Measurements from ENCODE around the gene EPHB1. TPM values are rescaled to one million over a fixed set of nuclear protein-coding genes. Genes with fewer than 3 reads are reported as not detected.

EPHB1 gene
- total RNA-seq, 2 experiments from 2014 or later = 0.39 to 0.91 TPM

GRCh38 chr3:134892761-134893160 is 97.7 kb downstream of the EPHB1 start:
- Mint-ChIP-seq H3K27ac (no peak overlapping the region), H3K4me1 (no peaks in the 10 kb centered on the region), H3K9me3 (no peaks in the 10 kb centered on the region), H3K4me3 (no peak overlapping the region), H3K27me3 (peaks cover 18% of the 10 kb centered on the region), H3K36me3 (no peaks in the 10 kb centered on the region)
- POLR2A ChIA-PET = no interaction called here
- DNase-seq = no peak
- no peak for ATAC-seq (ENCODE audit: low read depth)

DNA sequence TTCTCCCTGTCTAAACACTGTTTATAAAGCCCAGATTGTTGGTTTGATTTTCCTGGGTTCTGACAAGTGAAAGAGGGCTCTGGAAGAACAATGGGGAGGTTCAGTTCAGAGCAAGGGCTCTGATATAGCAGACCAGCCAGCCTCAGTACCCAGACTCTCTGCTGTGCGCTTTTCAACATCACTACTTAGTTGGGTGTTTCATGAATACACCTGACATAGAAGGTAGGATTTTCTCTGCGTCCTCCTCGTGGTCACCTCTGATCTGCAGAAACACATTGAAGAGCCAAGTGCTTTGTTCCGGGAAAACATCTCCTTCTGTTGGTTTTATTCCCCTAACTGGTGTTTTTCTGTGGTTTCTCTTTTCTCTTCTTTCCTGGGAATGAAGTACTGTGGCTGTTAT is 99.5 kb downstream of the EPHB1 start:
- no peaks in the 10 kb centered on the region for H3K36me3 Mint-ChIP-seq
- POLR2A ChIA-PET = no interaction called here
- no peak overlapping the region for H3K27ac Mint-ChIP-seq
- no peak for DNase-seq
- no peak overlapping the region for H3K4me3 Mint-ChIP-seq
- ATAC-seq (ENCODE audit: low read depth) = no peak
- peaks cover 24% of the 10 kb centered on the region for H3K27me3 Mint-ChIP-seq
- H3K4me1 Mint-ChIP-seq = no peaks in the 10 kb centered on the region
- H3K9me3 Mint-ChIP-seq = no peaks in the 10 kb centered on the region

GRCh38 chr3:134895181-134895580 is 100.1 kb downstream of the EPHB1 start:
- Mint-ChIP-seq H3K4me3 (no peak overlapping the region), H3K27me3 (peaks cover 24% of the 10 kb centered on the region), H3K9me3 (no peaks in the 10 kb centered on the region), H3K4me1 (no peaks in the 10 kb centered on the region), H3K27ac (no peak overlapping the region), H3K36me3 (no peaks in the 10 kb centered on the region)
- POLR2A ChIA-PET = no interaction called here
- DNase-seq (no peak), ATAC-seq (ENCODE audit: low read depth) (no peak)

DNA sequence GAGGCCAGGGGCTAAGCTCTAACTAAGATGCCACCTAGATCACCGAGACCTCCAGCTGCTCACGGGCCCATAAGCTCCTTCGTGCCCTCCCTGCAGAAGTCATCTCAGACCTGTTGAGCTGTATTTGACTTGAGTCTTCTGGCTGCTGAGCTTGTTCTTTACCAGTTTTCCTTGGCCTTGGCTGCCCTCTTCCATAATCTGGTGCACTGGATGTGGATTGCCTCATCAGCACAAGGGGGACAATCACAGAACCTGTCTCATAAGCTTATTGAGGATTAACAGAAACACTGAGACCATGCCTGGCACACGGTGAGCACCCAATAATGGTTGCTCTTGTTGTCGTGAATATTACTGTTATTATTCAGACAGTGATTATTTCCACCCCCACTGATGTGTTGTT is 101.1 kb downstream of the EPHB1 start:
- DNase-seq (no peak), ATAC-seq (ENCODE audit: low read depth) (no peak)
- Mint-ChIP-seq H3K4me3 (no peak overlapping the region), H3K36me3 (no peaks in the 10 kb centered on the region), H3K27ac (no peak overlapping the region), H3K9me3 (no peaks in the 10 kb centered on the region), H3K4me1 (no peaks in the 10 kb centered on the region), H3K27me3 (peaks cover 21% of the 10 kb centered on the region)
- POLR2A ChIA-PET = no interaction called here

DNA sequence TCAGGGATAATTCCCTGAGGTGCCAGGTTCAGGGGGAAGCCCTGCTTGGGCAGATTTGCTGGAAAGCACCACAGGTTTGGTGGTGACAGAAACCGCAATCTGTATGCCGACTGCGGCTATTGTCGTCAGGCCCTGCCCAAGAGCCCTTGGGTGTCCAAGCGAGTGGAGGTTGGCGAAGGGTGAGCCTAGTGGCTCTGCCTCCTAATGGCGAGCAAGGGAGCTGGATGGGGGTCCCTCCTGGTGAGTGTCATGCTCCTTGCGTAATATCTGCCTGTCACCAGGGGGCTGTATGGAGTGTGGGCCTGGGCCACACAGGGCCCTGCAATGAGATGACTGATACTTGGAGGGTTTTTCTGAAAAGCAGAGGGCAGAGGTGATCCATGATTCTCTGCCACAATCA is 101.6 kb downstream of the EPHB1 start:
- DNase-seq = no peak
- no peaks in the 10 kb centered on the region for H3K4me1 Mint-ChIP-seq
- no peaks in the 10 kb centered on the region for H3K9me3 Mint-ChIP-seq
- ATAC-seq (ENCODE audit: low read depth) = no peak
- H3K4me3 Mint-ChIP-seq = no peak overlapping the region
- H3K27ac Mint-ChIP-seq = no peak overlapping the region
- H3K27me3 Mint-ChIP-seq = peaks cover 27% of the 10 kb centered on the region
- POLR2A ChIA-PET = no interaction called here
- H3K36me3 Mint-ChIP-seq = no peaks in the 10 kb centered on the region

DNA sequence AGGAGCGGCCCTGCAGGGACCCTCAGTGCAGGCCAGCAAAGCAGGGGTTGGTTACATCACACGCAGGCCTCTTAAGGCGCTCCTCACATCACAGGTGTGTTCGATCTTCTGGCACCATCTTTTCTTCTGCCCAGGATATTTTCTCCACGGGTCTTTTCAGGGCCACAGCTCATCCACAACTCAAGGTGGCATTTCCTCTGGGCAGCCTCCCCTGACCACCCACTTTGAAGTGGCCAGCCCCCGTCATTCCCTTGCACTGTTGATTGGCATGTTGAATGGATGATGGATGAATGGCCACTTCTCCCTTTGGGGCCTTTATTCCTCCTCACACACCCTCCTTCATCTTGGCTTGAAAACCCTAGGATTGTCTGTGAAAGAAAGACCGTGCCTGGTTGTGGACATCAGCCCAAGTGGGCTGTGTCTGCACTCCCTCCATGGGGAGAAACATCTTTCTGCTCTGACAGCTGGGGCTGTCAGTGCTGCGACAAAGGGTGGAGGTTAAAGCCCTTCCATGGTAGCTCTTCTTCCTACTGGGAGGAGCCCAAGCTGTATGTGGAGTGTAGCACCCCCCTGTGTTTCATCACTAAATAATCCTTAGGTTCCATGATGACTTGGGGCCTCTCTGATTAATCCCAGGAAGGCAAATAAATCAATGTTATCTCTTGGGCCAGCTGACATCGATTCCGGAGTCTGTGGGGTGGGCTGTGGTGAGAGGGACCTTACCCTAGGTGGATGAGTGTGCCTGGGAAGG is 102.5 kb downstream of the EPHB1 start:
- peaks cover 30% of the 10 kb centered on the region for H3K27me3 Mint-ChIP-seq
- H3K4me1 Mint-ChIP-seq = no peaks in the 10 kb centered on the region
- DNase-seq (no peak), ATAC-seq (ENCODE audit: low read depth) (no peak)
- H3K27ac Mint-ChIP-seq = no peak overlapping the region
- POLR2A ChIA-PET = no interaction called here
- H3K36me3 Mint-ChIP-seq = no peaks in the 10 kb centered on the region
- H3K9me3 Mint-ChIP-seq = no peaks in the 10 kb centered on the region
- H3K4me3 Mint-ChIP-seq = no peak overlapping the region

DNA sequence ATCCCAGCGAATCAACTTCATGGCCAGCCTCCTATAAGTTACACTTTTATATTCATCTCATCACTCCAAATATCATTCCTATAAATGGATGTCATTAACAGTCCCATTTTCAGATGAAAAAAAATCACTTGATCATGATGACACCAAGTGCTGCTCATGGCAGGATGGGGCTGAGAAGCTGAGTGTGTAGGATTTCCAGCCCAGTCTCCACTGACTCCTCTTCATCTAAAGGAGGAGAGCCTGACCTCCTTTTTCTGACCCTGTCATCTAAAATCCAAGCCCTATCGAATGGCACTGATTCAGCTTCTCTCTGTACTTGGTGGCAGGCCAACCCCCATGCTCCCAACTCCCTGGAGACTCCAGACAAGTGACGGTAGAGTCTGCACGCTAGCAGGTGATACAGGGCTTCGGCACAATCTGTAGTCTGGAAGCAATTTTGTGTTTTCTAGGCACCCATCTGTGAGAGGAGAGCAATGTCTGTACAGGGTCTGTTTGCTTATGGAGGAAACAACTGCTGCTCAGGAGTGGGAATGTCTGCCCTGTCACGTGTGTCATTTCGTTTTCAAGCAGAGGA is 103.2 kb downstream of the EPHB1 start:
- no peak overlapping the region for H3K4me3 Mint-ChIP-seq
- H3K36me3 Mint-ChIP-seq = no peaks in the 10 kb centered on the region
- peaks cover 33% of the 10 kb centered on the region for H3K27me3 Mint-ChIP-seq
- no peak for ATAC-seq (ENCODE audit: low read depth)
- H3K4me1 Mint-ChIP-seq = no peaks in the 10 kb centered on the region
- H3K9me3 Mint-ChIP-seq = no peaks in the 10 kb centered on the region
- POLR2A ChIA-PET = no interaction called here
- DNase-seq = no peak
- no peak overlapping the region for H3K27ac Mint-ChIP-seq

- H3K9me3 Mint-ChIP-seq = no peaks in the 10 kb centered on the region
- POLR2A ChIA-PET = no interaction called here
- H3K4me3 Mint-ChIP-seq = no peak overlapping the region
Measured at GRCh38 chr3:134899786-134900185, 104.7 kb downstream of the EPHB1 start.

GRCh38 chr3:134900482-134900881 is 105.4 kb downstream of the EPHB1 start:
- DNase-seq (no peak), ATAC-seq (ENCODE audit: low read depth) (no peak)
- no peak overlapping the region for H3K27ac Mint-ChIP-seq
- H3K9me3 Mint-ChIP-seq = no peaks in the 10 kb centered on the region
- H3K4me3 Mint-ChIP-seq = no peak overlapping the region
- POLR2A ChIA-PET = no interaction called here
- H3K27me3 Mint-ChIP-seq = peaks cover 32% of the 10 kb centered on the region
- H3K36me3 Mint-ChIP-seq = no peaks in the 10 kb centered on the region
- peaks cover 6% of the 10 kb centered on the region for H3K4me1 Mint-ChIP-seq

More at GRCh38 chr3:134899786-134900185, 104.7 kb downstream of the EPHB1 start:
- DNase-seq = no peak
- H3K27me3 Mint-ChIP-seq = peaks cover 37% of the 10 kb centered on the region
- no peak for ATAC-seq (ENCODE audit: low read depth)
- H3K27ac Mint-ChIP-seq = no peak overlapping the region
- H3K4me1 Mint-ChIP-seq = peaks cover 6% of the 10 kb centered on the region
- H3K36me3 Mint-ChIP-seq = no peaks in the 10 kb centered on the region

DNA sequence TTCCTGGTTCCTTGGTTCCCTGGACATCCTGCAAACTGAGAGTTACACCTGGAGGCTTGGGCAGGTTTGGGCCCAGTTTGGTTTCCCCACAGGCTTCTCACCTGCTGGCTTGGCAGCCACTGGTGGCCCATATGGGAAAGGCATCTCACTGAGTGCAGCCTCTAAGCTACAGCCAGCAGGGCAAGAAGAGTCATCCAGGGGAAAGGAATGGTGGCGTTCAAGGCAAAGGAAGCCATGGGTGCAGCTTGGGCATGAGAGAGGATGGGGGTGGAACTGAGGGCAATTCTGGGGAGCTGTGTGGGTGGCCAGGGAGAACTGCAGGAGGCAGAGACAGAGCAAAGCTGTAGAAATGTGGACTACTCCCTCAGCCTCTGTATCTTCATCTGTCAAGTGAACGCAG is 106.4 kb downstream of the EPHB1 start:
- Mint-ChIP-seq H3K27me3 (peaks cover 36% of the 10 kb centered on the region), H3K27ac (no peak overlapping the region), H3K4me1 (peaks cover 6% of the 10 kb centered on the region), H3K36me3 (no peaks in the 10 kb centered on the region), H3K9me3 (no peaks in the 10 kb centered on the region), H3K4me3 (no peak overlapping the region)
- DNase-seq (no peak), ATAC-seq (ENCODE audit: low read depth) (no peak)
- POLR2A ChIA-PET = no interaction called here

DNA sequence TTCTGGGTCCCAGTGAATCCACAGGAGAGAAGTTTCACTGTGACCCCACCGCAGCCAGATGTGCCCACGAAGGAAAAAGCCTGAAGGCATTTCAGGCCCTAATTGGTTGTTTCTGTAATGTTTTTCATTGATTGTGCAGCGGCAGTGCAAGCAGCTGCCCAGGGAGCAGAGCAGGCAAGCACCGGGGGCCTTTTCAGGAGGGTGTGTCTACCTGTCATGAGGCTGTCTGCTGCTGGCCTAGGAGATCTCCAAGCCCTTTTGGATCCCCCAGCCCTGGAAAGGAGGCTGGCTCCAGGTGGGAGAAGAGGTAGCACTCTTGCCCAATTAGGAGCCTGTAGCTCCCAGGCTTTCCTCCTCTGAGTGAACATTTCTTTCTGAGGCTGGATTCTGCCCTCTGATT is 108.8 kb downstream of the EPHB1 start:
- no peaks in the 10 kb centered on the region for H3K36me3 Mint-ChIP-seq
- H3K4me3 Mint-ChIP-seq = no peak overlapping the region
- DNase-seq (no peak), ATAC-seq (ENCODE audit: low read depth) (no peak)
- H3K27ac Mint-ChIP-seq = no peak overlapping the region
- H3K4me1 Mint-ChIP-seq = peaks cover 6% of the 10 kb centered on the region
- POLR2A ChIA-PET = no interaction called here
- H3K27me3 Mint-ChIP-seq = peaks cover 38% of the 10 kb centered on the region
- no peaks in the 10 kb centered on the region for H3K9me3 Mint-ChIP-seq

GRCh38 chr3:134904241-134904771 is 109.2 kb downstream of the EPHB1 start:
- ATAC-seq (ENCODE audit: low read depth) = peak; percentile 56

GRCh38 chr3:134904776-134905646 is 110.0 kb downstream of the EPHB1 start:
- H3K9me3 Mint-ChIP-seq = no peaks in the 10 kb centered on the region
- POLR2A ChIA-PET = no interaction called here
- no peak for ATAC-seq (ENCODE audit: low read depth)

More at GRCh38 chr3:134904241-134904771, 109.2 kb downstream of the EPHB1 start:
- H3K4me1 Mint-ChIP-seq = peaks cover 6% of the 10 kb centered on the region
- no peaks in the 10 kb centered on the region for H3K9me3 Mint-ChIP-seq
- no peak overlapping the region for H3K27ac Mint-ChIP-seq
- POLR2A ChIA-PET = no interaction called here
- H3K4me3 Mint-ChIP-seq = no peak overlapping the region
- peaks cover 35% of the 10 kb centered on the region for H3K27me3 Mint-ChIP-seq
- no peaks in the 10 kb centered on the region for H3K36me3 Mint-ChIP-seq
- DNase-seq = peak; percentile 32

GRCh38 chr3:134905647-134905935 is 110.5 kb downstream of the EPHB1 start:
- Mint-ChIP-seq H3K27me3 (peaks cover 37% of the 10 kb centered on the region), H3K27ac (no peak overlapping the region), H3K9me3 (no peaks in the 10 kb centered on the region), H3K4me1 (peaks cover 6% of the 10 kb centered on the region), H3K36me3 (no peaks in the 10 kb centered on the region), H3K4me3 (no peak overlapping the region)
- ATAC-seq (ENCODE audit: low read depth) = no peak
- no peak for DNase-seq
- POLR2A ChIA-PET = no interaction called here

More at GRCh38 chr3:134904776-134905646, 110.0 kb downstream of the EPHB1 start:
- H3K27ac Mint-ChIP-seq = no peak overlapping the region
- H3K4me3 Mint-ChIP-seq = no peak overlapping the region
- no peak for DNase-seq
- peaks cover 37% of the 10 kb centered on the region for H3K27me3 Mint-ChIP-seq
- no peaks in the 10 kb centered on the region for H3K36me3 Mint-ChIP-seq
- H3K4me1 Mint-ChIP-seq = peaks cover 6% of the 10 kb centered on the region
